Activated naive CD8-positive, alpha-beta T cell (primary cell): Measurements from ENCODE around the gene LCN10.
"Not testable (repeated sequence)": the region's sequence is repeated elsewhere in the genome, so short reads cannot be mapped to it uniquely, and the experiment has no call there.

ENCODE experiments used
- H3K27ac Mint-ChIP-seq: one replicate; pipeline ENCODE4 v1.8.0; 2021; ENCODE audit warnings: mixed read lengths
- H3K27me3 Mint-ChIP-seq: one replicate; pipeline ENCODE4 v1.8.0; 2021; ENCODE audit warnings: mixed read lengths
- H3K36me3 Mint-ChIP-seq: one replicate; pipeline ENCODE4 v1.8.0; 2021; ENCODE audit warnings: mixed read lengths
- H3K4me1 Mint-ChIP-seq: one replicate; pipeline ENCODE4 v1.8.0; 2021; ENCODE audit warnings: low read depth, mixed read lengths
- H3K4me3 Mint-ChIP-seq: one replicate; pipeline ENCODE4 v1.8.0; 2021; ENCODE audit warnings: mild to moderate bottlenecking, mixed read lengths
- H3K9me3 Mint-ChIP-seq: one replicate; pipeline ENCODE4 v1.8.0; 2021; ENCODE audit warnings: low read depth, mixed read lengths

The LCN10 gene

DNA sequence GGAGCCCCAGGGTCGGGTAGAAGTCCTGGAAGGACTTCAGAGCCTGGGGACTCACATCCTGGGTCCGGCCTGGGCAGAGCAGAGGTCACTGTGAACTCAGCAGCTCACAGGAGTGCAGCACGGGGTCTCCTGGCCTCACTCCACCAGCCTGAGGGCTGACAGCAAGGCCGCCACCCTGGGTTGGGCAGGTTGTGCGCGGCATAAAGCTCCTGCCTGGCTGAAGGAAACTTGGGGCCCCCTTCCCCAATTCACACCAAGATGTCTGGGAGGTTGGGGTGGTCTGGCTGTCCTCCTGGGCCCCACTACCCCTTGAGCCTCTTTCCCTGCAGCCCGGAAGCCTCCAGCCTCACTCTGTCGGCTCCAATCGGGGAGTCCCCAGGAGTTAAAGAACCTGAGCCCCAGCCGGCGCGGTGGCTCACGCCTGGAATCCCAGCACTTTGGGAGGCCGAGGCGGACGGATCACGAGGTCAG lies 19.5 kb upstream of the LCN10 start:
- Mint-ChIP-seq H3K36me3 (no peaks in the 10 kb centered on the region), H3K27me3 (peaks cover 2% of the 10 kb centered on the region), H3K4me1 (peaks cover 5% of the 10 kb centered on the region), H3K27ac (no peak overlapping the region), H3K4me3 (no peak overlapping the region), H3K9me3 (no peaks in the 10 kb centered on the region)

DNA sequence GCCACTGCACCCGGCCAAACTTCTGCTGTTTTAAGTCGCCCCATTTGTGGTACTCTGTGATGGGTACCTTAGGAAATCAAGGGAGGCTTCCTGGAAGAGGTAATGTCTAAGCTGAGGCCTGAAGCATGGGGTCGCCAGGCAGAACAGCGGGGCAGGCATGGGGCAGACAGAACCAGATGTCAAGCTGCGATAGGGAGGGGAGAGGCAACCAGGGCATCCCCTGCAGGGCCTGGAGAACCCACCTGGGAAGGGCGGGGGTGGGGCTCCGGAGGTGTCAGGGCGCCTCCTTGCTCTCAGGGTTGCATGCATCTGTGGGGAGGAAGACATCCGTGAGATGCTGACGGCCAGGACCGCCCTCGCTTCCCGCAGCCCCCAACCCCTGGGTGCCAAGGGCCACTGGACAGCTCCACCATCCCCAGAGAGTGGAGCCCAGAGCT lies 18.8 kb upstream of the LCN10 start:
- no peak overlapping the region for H3K4me3 Mint-ChIP-seq
- H3K4me1 Mint-ChIP-seq = no peaks in the 10 kb centered on the region
- no peak overlapping the region for H3K27ac Mint-ChIP-seq
- H3K27me3 Mint-ChIP-seq = peaks cover 2% of the 10 kb centered on the region
- no peaks in the 10 kb centered on the region for H3K9me3 Mint-ChIP-seq
- H3K36me3 Mint-ChIP-seq = no peaks in the 10 kb centered on the region

DNA sequence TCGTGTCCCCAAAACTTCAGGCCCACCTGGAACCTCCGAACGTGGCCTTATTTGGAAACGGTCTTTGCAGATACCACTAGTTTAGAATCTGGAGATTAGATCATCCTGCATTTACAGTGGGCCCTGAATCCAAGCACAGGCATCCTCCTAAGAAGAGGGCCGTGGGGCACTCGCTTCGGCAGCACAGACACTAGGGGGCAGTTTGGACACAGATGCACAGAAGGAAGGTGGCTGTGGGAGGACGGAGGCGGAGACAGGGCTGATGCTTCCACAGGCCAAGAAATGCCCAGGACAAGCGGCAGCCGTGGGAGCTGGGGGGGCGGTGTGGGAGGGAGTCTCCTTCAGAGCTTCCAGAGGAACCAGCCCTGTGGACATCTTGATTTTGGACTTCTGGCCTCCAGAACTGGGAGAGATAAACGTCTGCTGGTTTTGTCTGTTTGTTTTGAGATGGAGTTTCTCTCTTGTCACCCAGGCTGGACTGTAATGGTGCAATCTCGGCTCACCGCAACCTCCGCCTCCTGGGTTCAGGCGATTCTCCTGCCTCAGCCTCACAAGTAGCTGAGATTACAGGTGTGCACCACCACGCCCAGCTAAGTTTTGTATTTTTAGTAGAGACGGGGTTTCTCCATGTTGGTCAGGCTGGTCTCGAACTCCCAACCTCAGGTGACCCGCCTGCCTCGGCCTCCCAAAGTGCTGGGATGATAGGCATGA lies 18.2 kb upstream of the LCN10 start:
- not testable (repeated sequence) for H3K9me3 Mint-ChIP-seq, H3K27ac Mint-ChIP-seq, H3K27me3 Mint-ChIP-seq, H3K4me1 Mint-ChIP-seq, H3K4me3 Mint-ChIP-seq, H3K36me3 Mint-ChIP-seq

- peaks cover 4% of the 10 kb centered on the region for H3K27me3 Mint-ChIP-seq
- H3K36me3 Mint-ChIP-seq = no peaks in the 10 kb centered on the region
- H3K27ac Mint-ChIP-seq = no peak overlapping the region
- no peaks in the 10 kb centered on the region for H3K9me3 Mint-ChIP-seq
- H3K4me1 Mint-ChIP-seq = no peaks in the 10 kb centered on the region
- H3K4me3 Mint-ChIP-seq = no peak overlapping the region
These were observed 17.7 kb upstream of the LCN10 start for GRCh38 chr9:136760424-136760823.

- peaks cover 4% of the 10 kb centered on the region for H3K27me3 Mint-ChIP-seq
- no peak overlapping the region for H3K27ac Mint-ChIP-seq
- H3K36me3 Mint-ChIP-seq = no peaks in the 10 kb centered on the region
- no peaks in the 10 kb centered on the region for H3K4me1 Mint-ChIP-seq
- H3K4me3 Mint-ChIP-seq = no peak overlapping the region
- no peaks in the 10 kb centered on the region for H3K9me3 Mint-ChIP-seq
These were observed 16.9 kb upstream of the LCN10 start for GRCh38 chr9:136759436-136760325.

DNA sequence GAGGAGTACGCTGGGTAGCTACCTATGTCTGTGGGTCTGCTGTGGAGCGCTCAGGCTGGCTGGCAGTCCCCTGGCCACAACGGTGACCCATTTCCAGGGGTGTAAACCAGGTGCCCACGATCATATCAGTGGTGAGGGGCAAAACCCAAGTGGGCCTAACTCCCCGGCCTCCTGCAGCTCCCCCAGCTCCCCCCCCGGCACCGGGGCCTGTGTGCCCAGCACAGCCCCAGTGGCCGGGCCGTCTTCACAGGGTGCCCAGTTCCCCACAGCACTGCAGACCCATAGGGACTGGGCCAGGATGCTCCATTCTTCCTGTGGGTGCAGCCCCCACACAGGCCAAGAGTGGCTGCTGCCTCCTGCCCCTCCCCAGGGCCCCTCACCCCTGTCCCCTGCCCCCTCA lies 16.3 kb upstream of the LCN10 start:
- Mint-ChIP-seq H3K9me3 (no peaks in the 10 kb centered on the region), H3K4me1 (no peaks in the 10 kb centered on the region), H3K27ac (no peak overlapping the region), H3K4me3 (no peak overlapping the region), H3K27me3 (peaks cover 4% of the 10 kb centered on the region), H3K36me3 (no peaks in the 10 kb centered on the region)

DNA sequence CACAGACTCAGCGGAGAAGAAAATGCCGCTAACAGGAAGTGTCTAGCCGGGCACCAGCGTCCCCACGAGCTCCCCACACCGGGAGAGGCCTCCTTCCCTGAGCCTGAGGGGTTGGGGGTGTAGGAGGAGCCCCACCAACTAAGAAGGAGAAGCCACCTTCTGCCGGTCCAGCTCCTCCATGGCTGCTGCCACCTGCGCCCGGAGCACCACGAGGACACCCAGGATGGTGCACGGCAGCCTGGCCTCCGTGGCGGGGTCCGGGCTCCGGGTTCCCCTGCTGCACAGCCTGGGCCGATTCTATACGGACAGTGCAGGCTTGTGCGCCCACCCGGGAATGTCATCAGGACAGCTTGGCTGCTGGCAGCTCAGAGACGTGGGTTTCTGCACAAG lies 15.0 kb upstream of the LCN10 start:
- H3K36me3 Mint-ChIP-seq = no peaks in the 10 kb centered on the region
- H3K4me1 Mint-ChIP-seq = no peaks in the 10 kb centered on the region
- no peak overlapping the region for H3K4me3 Mint-ChIP-seq
- H3K27ac Mint-ChIP-seq = no peak overlapping the region
- peaks cover 4% of the 10 kb centered on the region for H3K27me3 Mint-ChIP-seq
- peaks cover 2% of the 10 kb centered on the region for H3K9me3 Mint-ChIP-seq

DNA sequence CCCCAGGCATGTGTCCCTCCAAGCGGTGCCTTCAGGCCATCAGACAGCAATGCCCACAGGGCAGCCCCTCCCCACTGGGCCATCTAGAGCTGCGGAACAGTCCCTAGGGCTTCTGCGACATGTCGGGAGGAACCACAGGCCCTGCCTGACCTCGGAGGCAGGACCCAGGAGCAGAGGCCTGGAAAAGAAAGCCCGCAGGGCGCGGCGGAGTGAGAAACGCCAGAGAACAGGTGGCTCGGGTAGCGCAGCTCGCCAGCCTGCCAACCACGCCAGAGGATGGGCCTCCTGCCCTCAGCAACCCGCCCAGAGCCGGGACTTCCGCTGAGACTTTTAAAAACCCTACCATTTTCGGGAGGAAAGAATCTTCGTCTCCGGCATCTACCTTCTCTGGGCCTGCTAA lies 14.6 kb upstream of the LCN10 start:
- Mint-ChIP-seq H3K4me1 (no peaks in the 10 kb centered on the region), H3K27me3 (peaks cover 5% of the 10 kb centered on the region), H3K27ac (no peak overlapping the region), H3K36me3 (peaks cover 4% of the 10 kb centered on the region), H3K4me3 (no peak overlapping the region), H3K9me3 (peaks cover 6% of the 10 kb centered on the region)

DNA sequence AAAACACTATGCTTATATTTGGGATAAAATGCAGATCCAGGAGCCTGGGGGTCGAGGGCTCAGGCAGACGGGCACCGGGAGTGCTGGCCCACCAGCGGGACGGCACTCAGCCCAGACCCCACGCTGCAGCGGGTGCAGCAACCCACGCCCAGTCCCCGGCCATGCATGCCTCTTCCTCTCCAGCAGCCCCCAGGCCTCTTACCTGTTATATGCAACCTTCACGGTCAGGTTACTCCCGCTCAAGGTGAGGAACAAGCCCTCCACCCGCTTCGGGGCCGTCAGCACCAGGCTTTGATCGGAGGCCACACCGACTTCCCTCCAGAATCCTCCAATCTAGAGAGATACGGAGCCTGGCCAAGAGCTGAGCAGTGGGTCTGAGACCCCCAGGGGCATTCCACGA lies 14.1 kb upstream of the LCN10 start:
- Mint-ChIP-seq H3K4me3 (no peak overlapping the region), H3K27me3 (peaks cover 5% of the 10 kb centered on the region), H3K27ac (no peak overlapping the region), H3K9me3 (peaks cover 11% of the 10 kb centered on the region), H3K4me1 (no peaks in the 10 kb centered on the region), H3K36me3 (peaks cover 6% of the 10 kb centered on the region)

GRCh38 chr9:136756134-136756438 lies 13.3 kb upstream of the LCN10 start:
- Mint-ChIP-seq H3K27ac (no peak overlapping the region), H3K9me3 (peaks cover 15% of the 10 kb centered on the region), H3K4me1 (no peaks in the 10 kb centered on the region), H3K27me3 (peaks cover 5% of the 10 kb centered on the region), H3K4me3 (no peak overlapping the region), H3K36me3 (peaks cover 6% of the 10 kb centered on the region)

- H3K27me3 Mint-ChIP-seq, H3K4me1 Mint-ChIP-seq, H3K27ac Mint-ChIP-seq, H3K4me3 Mint-ChIP-seq, H3K36me3 Mint-ChIP-seq: not testable (repeated sequence)
- H3K9me3 Mint-ChIP-seq = peaks cover 15% of the 10 kb centered on the region
These were observed 12.8 kb upstream of the LCN10 start for GRCh38 chr9:136755302-136756133.

DNA sequence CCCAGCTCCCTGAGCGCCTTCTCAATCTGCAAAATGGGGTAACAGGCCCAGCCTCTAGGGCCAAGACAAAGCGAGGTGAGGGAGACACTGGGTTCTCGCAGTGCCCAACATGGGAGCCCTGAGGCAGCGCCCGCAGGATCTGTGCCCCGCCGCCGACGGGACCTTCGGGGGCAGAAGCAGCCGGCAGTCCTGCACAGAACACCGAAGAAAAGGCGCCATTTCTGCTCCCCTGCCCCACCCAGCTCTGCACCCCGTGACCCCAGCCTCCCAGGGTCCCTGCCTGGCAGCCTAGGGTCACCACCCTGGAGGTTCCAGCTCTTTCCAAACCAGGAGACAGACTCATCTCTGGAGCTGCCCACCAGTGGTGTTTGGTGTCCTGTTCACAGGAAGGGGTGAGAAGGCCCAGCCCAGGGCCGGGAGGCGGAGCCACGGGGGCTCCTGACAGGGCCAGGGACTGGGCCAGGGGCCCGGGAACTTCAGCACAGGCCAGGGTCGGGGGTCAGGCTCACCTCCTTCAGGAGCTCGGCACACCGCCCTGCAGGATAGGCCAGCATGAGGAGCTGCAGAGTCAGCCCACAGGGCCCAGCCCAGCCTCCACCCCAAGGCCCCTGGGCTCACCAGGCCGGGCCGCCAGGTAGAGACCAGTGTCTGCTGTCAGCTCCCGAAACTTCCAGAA lies 12.0 kb upstream of the LCN10 start:
- Mint-ChIP-seq H3K9me3 (peaks cover 15% of the 10 kb centered on the region), H3K27me3 (peaks cover 5% of the 10 kb centered on the region), H3K4me3 (no peak overlapping the region), H3K27ac (no peak overlapping the region), H3K4me1 (peaks cover 5% of the 10 kb centered on the region), H3K36me3 (peaks cover 6% of the 10 kb centered on the region)

GRCh38 chr9:136754059-136754572 lies 11.4 kb upstream of the LCN10 start:
- Mint-ChIP-seq H3K27me3 (peaks cover 5% of the 10 kb centered on the region), H3K27ac (no peak overlapping the region), H3K9me3 (peaks cover 15% of the 10 kb centered on the region), H3K4me3 (no peak overlapping the region), H3K36me3 (peaks cover 6% of the 10 kb centered on the region), H3K4me1 (peaks cover 5% of the 10 kb centered on the region)

DNA sequence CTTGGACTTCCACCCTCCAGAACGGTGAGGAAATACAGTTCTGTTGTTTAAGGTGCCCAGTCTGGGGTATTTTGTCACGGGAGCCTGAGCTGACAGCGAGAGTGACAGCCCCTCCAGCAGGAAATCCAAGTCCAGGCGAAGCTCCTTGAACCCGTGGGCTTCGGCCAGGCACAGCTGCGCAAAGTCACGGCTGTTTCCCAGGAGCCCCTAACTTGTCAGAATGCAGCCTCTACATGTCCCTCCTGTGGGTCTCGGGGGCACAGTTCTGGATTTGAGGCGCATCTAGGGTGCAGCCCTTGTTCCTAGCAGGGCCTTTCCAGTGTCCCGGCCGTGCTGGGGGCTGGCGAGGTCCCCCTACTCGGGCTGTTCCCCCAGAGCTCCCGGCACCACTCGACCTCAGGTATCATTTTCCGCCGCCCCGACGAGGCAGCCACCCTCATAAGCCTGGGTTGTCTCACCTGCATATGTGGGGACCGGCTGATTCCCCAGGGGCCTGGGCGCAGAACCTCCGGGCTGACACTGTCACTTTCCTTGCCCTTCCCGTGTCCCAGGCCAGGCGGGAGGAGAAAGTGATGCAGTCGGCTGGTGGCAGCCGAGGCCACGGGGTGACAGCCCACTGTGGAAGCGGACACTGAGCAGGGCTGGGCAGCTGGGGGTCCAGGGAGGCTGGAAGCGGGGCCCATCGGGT lies 10.8 kb upstream of the LCN10 start:
- Mint-ChIP-seq H3K4me3 (no peak overlapping the region), H3K9me3 (peaks cover 15% of the 10 kb centered on the region), H3K27ac (no peak overlapping the region), H3K4me1 (peaks cover 5% of the 10 kb centered on the region), H3K27me3 (peaks cover 5% of the 10 kb centered on the region), H3K36me3 (peaks cover 6% of the 10 kb centered on the region)
